Esophagus muscularis mucosa (tissue), 4 donors: Measurements from ENCODE around the gene GJA4. TPM values are rescaled to one million over a fixed set of nuclear protein-coding genes. Genes with fewer than 3 reads are reported as not detected.

Experiments used
- DNase-seq: peaks from one replicate; pipeline ENCODE4 v3.0.0-alpha.2; 2017; ENCODE audit errors: extremely low spot score
- H3K27ac ChIP-seq, 4 donors: fragments of 200-600 bp; sonication (generic); replicated peaks in 1 of 4; 1 replicate in 3 of 4; 2 replicates in 1 of 4; pipeline ENCODE4 v1.5.1; 2016 to 2019; ENCODE audit warnings: mild to moderate bottlenecking in 1 of 4
- H3K27me3 ChIP-seq, 4 donors: fragments of 200-600 bp; sonication (generic); one replicate each; pipeline versions ENCODE4 v1.5.1 to v1.6.0; 2016 to 2019
- H3K36me3 ChIP-seq, 4 donors: fragments of 200-600 bp; sonication (generic); one replicate each; pipeline ENCODE4 v1.5.1; 2016 to 2019
- H3K4me1 ChIP-seq, 4 donors: fragments of 200-600 bp; sonication (generic); one replicate each; pipeline ENCODE4 v1.5.1; 2016 to 2019
- H3K4me3 ChIP-seq, 4 donors: fragments of 200-600 bp; sonication (generic); 1 replicate in 2 of 4; 2 replicates in 2 of 4; pipeline ENCODE4 v1.5.1; 2016 to 2019; ENCODE audit warnings: mild to moderate bottlenecking in 4 of 4, moderate library complexity in 1 of 4
- H3K9me3 ChIP-seq, 4 donors: fragments of 200-600 bp; sonication (generic); 1 replicate in 3 of 4; 2 replicates in 1 of 4; pipeline ENCODE4 v1.5.1; 2016 to 2019
- CTCF ChIP-seq, 3 experiments: fragments of 200-600 bp in 2 of 3; fragments of 450-650 bp in 1 of 3; sonication (generic) in 2 of 3; IDR thresholded peaks; one replicate each; pipeline ENCODE4 v1.5.1; 2017 to 2019; ENCODE audit warnings: antibody characterized with exemption in 3 of 3, mild to moderate bottlenecking in 2 of 3, moderate library complexity in 1 of 3
- EP300 ChIP-seq: sonication (generic); formaldehyde crosslinking; IDR thresholded peaks from one replicate; pipeline ENCODE4 v1.6.1; 2017; ENCODE audit warnings: antibody characterized with exemption
- POLR2A ChIP-seq: fragments of 450-650 bp; IDR thresholded peaks from one replicate; pipeline ENCODE4 v1.6.1; 2017; ENCODE audit warnings: antibody characterized with exemption, moderate library complexity, mild to moderate bottlenecking, low read depth
- POLR2AphosphoS5 ChIP-seq, 2 donors: sonication (generic); formaldehyde crosslinking; IDR thresholded peaks; one replicate each; pipeline ENCODE4 v1.6.1; 2017; ENCODE audit warnings: antibody characterized with exemption in 2 of 2
- WGBS: methylation state at CpG from one replicate; pipeline ENCODE4 v1.1.5; 2018; 5-methylcytosine and 5-hydroxymethylcytosine counted together
- intact Hi-C: fragments of 100-400 bp; cut with DNase I; formaldehyde crosslinking; loops from one replicate; pipeline ENCODE4 v1.15.1; 2023
- total RNA-seq, 4 donors: library from RNA; depleted of rRNA; stranded (reverse); fragments of >200 nt; gene quantifications; one replicate each; pipeline versions ENCODE4 v1.1.0 to v1.2.1, GENCODE V29; 2016

GJA4 gene
- total RNA-seq, 4 donors from 2014 or later = 5.8 to 41.0 (median 28.0) TPM

- peaks cover 8 to 13% (median 10%) of the 10 kb centered on the region in 4 donors for H3K4me1 ChIP-seq
- intact Hi-C loops = no loop called here
- peaks cover 0 to 47% (median 4%) of the 10 kb centered on the region in 4 donors for H3K27me3 ChIP-seq
These were observed 375 bp upstream of the GJA4 start for GRCh38 chr1:34792424-34792823.

GRCh38 chr1:34794001-34794789, 1.4 kb downstream of the GJA4 start:
- H3K4me1 ChIP-seq = peaks cover 4 to 13% (median 10%) of the 10 kb centered on the region in 4 donors
- intact Hi-C loops = no loop called here
- no peak for TF ChIP-seq EP300
- TF ChIP-seq CTCF (IDR thresholded peaks at IDR 0.05) = no peak
- no peak for TF ChIP-seq POLR2A
- TF ChIP-seq POLR2AphosphoS5 (IDR thresholded peaks at IDR 0.05) = no peak
- WGBS = 92% methylated on average over 35 of the region's 40 CpGs
- peak overlapping the region; percentile 44 to 57 (median 47) for H3K4me3 ChIP-seq
- H3K36me3 ChIP-seq = peaks cover 0 to 40% (median 27%) of the 10 kb centered on the region in 4 donors
- H3K9me3 ChIP-seq = no peaks in the 10 kb centered on the region
- peak overlapping the region in 3 of 4 donors; percentile 47 to 61 (median 49) for H3K27ac ChIP-seq
- DNase-seq = no peak
- peaks cover 0 to 47% (median 4%) of the 10 kb centered on the region in 4 donors for H3K27me3 ChIP-seq

More at GRCh38 chr1:34792424-34792823, 375 bp upstream of the GJA4 start:
- Histone ChIP-seq H3K4me3 (peak overlapping the region; percentile 44 to 57 (median 47)), H3K27ac (peak overlapping the region; percentile 47 to 61 (median 52)), H3K36me3 (peaks cover 0 to 35% (median 20%) of the 10 kb centered on the region in 4 donors), H3K9me3 (peaks cover 0 to 6% (median 0%) of the 10 kb centered on the region in 4 donors)
- WGBS = 60% methylated on average over 9 of the region's 10 CpGs
- no peak for DNase-seq
- TF ChIP-seq EP300 (no peak), POLR2A (no peak), CTCF (IDR thresholded peaks at IDR 0.05) (no peak), POLR2AphosphoS5 (IDR thresholded peaks at IDR 0.05) (no peak)

GRCh38 chr1:34794790-34795180, 2.0 kb downstream of the GJA4 start:
- intact Hi-C loops = no loop called here
- 87% methylated on average over 12 of the region's 12 CpGs for WGBS
- no peaks in the 10 kb centered on the region for H3K9me3 ChIP-seq
- H3K36me3 ChIP-seq = peaks cover 0 to 40% (median 27%) of the 10 kb centered on the region in 4 donors
- peaks cover 0 to 47% (median 4%) of the 10 kb centered on the region in 4 donors for H3K27me3 ChIP-seq
- TF ChIP-seq POLR2AphosphoS5 (IDR thresholded peaks at IDR 0.05) (no peak), EP300 (no peak), POLR2A (no peak), CTCF (IDR thresholded peaks at IDR 0.05) (no peak)
- H3K4me1 ChIP-seq = peaks cover 4 to 13% (median 10%) of the 10 kb centered on the region in 4 donors
- peak overlapping the region in 2 of 4 donors; percentile 28 to 49 for H3K27ac ChIP-seq
- DNase-seq = no peak
- H3K4me3 ChIP-seq = peak overlapping the region; percentile 44 to 57 (median 47)

- H3K4me3 ChIP-seq = peak overlapping the region; percentile 44 to 57 (median 47)
- intact Hi-C loops = no loop called here
- WGBS = 76% methylated on average over 6 of the region's 6 CpGs
- DNase-seq = peak; percentile 80
- no peak for TF ChIP-seq POLR2AphosphoS5 (IDR thresholded peaks at IDR 0.05)
- TF ChIP-seq POLR2A = no peak
- no peak for TF ChIP-seq EP300
- TF ChIP-seq CTCF (IDR thresholded peaks at IDR 0.05) = no peak
- H3K9me3 ChIP-seq = no peaks in the 10 kb centered on the region
- peaks cover 0 to 40% (median 27%) of the 10 kb centered on the region in 4 donors for H3K36me3 ChIP-seq
- peaks cover 0 to 41% (median 4%) of the 10 kb centered on the region in 4 donors for H3K27me3 ChIP-seq
- peaks cover 4 to 13% (median 10%) of the 10 kb centered on the region in 4 donors for H3K4me1 ChIP-seq
- H3K27ac ChIP-seq = peak overlapping the region in 1 of 4 donors; percentile 3
These were observed 3.1 kb downstream of the GJA4 start for GRCh38 chr1:34795916-34796315.
